ENCODE measurements around the gene NANOS2. TPM values are rescaled to one million over a fixed set of nuclear protein-coding genes. Genes with fewer than 3 reads are reported as not detected.

Gene NANOS2
- not detected for total RNA-seq
- not detected for polyA plus RNA-seq
- long read RNA-seq, donor 1, result 0 reads
- long read RNA-seq, donor 2, result 0 reads
- long read RNA-seq, donor 3, result 0 reads
- long read RNA-seq, donor 4, result 0 reads
- long read RNA-seq, donor 5, result 0 reads
- long read RNA-seq, donor 6, result 0 reads
- long read RNA-seq, donor 7, result 0 reads
- long read RNA-seq, donor 8, result 0 reads
- long read RNA-seq, donor 9, result 0 reads
- long read RNA-seq, donor 10, result 0 reads

DNA sequence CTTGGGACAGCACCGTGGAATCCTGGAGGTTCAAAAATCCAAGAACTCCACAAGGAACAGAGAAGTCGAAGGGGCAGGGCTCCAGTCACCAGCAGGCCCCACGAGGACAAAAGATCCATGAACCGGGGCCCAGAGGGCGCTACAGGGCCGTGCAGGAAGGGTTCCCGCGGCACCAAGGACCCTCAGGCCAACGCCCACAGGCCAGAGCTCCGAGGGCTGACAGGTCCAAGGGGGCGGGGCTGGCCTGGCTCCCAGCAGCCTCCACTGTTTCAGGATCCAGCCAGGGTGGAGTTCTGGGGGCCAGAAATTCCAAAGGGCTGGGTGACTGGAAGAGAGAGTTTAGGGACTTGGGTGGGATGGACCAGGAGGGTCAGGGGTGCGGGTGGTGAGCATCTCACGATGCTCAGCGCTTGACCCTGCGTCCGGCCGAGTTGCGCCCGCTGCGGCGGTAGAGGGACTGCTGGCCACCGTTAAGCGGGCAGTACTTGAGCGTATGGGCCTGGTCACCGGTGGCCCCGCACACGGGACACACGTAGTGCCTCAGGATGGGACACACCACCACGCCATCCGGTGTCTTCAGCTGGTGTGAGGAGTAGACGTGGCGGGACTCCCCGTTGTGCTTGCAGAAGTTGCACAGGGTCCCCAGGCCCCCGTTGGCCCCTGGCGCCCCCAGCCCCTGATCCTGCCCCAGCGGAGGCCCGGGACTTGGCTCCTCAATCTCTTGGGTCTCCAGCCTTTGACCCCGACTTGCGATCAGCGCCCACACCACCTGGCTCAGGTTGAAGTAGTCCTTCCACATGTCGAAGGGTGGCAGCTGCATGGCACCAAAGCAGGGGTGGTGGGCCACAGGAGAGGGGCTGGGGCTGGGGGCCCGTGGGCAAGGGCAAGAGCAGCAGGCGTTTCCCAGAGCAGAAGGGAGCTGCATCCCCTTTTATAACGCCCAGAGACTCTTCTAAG is at the start of gene NANOS2:
Gene NANOS2 (minus strand): TSS at position 905 of the 957 bp plus-strand sequence. CDS start 85 bp downstream, at position 820.
- H3K4me1 ChIP-seq, result no peaks in the 10 kb centered on the region
- peaks cover 0 to 70% (median 5%) of the 10 kb centered on the region in 3 donors for H3K27me3 ChIP-seq
- TF ChIP-seq POLR2AphosphoS5 (IDR thresholded peaks at IDR 0.05), result no peak
- no peak for TF ChIP-seq EP300 (IDR thresholded peaks at IDR 0.05)
- no peak for TF ChIP-seq POLR2A (IDR thresholded peaks at IDR 0.05)
- TF ChIP-seq, protein P1, sequence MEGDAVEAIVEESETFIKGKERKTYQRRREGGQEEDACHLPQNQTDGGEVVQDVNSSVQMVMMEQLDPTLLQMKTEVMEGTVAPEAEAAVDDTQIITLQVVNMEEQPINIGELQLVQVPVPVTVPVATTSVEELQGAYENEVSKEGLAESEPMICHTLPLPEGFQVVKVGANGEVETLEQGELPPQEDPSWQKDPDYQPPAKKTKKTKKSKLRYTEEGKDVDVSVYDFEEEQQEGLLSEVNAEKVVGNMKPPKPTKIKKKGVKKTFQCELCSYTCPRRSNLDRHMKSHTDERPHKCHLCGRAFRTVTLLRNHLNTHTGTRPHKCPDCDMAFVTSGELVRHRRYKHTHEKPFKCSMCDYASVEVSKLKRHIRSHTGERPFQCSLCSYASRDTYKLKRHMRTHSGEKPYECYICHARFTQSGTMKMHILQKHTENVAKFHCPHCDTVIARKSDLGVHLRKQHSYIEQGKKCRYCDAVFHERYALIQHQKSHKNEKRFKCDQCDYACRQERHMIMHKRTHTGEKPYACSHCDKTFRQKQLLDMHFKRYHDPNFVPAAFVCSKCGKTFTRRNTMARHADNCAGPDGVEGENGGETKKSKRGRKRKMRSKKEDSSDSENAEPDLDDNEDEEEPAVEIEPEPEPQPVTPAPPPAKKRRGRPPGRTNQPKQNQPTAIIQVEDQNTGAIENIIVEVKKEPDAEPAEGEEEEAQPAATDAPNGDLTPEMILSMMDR (IDR thresholded peaks at IDR 0.05), result no peak
- no peak within 1 kb of the TSS for H3K4me3 ChIP-seq
- H3K9me3 ChIP-seq, result no peaks in the 10 kb centered on the region
- 47 to 80% (median 59%) methylated on average over 32 to 44 of the region's 44 CpGs for WGBS, 5 donors
- H3K27ac ChIP-seq, result no peak within 1 kb of the TSS
- no peaks in the 10 kb centered on the region for H3K36me3 ChIP-seq
- peak in 1 of 2 donors; percentile 34 for DNase-seq
- intact Hi-C loops (cut with DNase I; ENCODE audit: low total_unique reads), result loop anchor here (10.0 kb wide), 1 partner anchor 91 kb away; no protein-coding TSS in a partner anchor

DNA sequence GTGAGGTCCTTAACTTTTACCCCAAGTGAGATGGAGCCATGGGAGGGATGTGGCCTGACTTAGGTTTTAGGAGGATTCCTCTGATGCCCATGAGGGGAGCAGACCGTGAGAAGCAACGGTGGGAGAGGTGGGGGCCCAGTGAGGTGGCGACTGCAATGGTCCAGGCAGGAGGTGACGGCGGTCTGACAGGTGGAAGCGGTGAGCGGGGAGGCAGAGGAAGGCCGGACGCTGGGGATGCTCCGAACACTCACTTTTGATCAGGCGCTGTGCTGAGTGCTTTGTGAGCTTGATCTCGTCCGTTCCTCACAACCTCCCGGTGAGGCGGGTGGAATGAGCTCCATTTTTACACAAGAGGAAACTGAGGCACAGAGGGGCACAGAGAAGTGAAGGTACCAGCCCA is 47.4 kb upstream of the NANOS2 start:
- Histone ChIP-seq H3K27ac (no peak overlapping the region), H3K9me3 (no peaks in the 10 kb centered on the region), H3K4me3 (no peak overlapping the region), H3K36me3 (no peaks in the 10 kb centered on the region), H3K27me3 (peaks cover 0 to 87% (median 13%) of the 10 kb centered on the region in 3 donors), H3K4me1 (no peaks in the 10 kb centered on the region)
- intact Hi-C loops (cut with DNase I; ENCODE audit: low total_unique reads), result no loop called here
- 79 to 87% (median 80%) methylated on average over 15 of the region's 15 CpGs for WGBS, 5 donors
- TF ChIP-seq, protein P1 (IDR thresholded peaks at IDR 0.05), result no peak
- TF ChIP-seq EP300 (IDR thresholded peaks at IDR 0.05), result no peak
- TF ChIP-seq POLR2A (IDR thresholded peaks at IDR 0.05), result no peak
- TF ChIP-seq POLR2AphosphoS5 (IDR thresholded peaks at IDR 0.05), result no peak
- no peak for DNase-seq

DNA sequence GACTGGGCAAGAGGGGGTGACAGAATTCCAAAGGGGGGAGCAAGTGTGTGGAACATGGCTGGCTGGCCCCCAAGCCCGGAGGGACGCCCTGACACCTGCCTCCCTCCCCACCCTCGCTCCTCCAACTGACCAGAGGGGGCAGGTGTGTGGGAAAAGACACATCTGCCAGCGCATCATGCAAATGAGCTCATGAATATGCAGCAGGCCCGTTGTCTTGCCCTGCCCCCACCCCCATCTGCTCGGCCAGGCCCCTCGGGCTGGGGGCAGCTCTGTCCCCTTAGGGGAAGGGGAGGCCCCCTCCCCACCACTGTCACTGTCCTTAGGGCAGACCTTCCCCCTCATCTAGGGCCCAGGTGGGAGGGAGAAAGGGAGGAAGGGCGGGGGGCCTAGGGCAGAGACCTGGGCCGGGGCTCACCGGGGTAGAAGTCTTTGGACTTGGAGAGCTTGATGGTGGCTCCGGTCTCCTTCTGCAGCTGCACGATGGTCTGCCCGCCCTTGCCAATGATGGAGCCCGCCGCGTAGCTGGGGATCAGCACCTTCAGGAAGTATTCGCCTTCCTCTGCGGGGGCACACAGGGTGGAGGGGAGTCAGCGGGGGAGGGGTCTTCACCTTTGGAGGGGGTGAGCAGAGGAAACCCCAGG is 46.1 kb upstream of the NANOS2 start:
- no peaks in the 10 kb centered on the region for H3K9me3 ChIP-seq
- no peak overlapping the region for H3K4me3 ChIP-seq
- H3K27me3 ChIP-seq, result peaks cover 0 to 87% (median 17%) of the 10 kb centered on the region in 3 donors
- WGBS, 5 donors, result 11 to 19% (median 16%) methylated on average over 12 to 19 of the region's 19 CpGs
- no peaks in the 10 kb centered on the region for H3K4me1 ChIP-seq
- H3K36me3 ChIP-seq, result no peaks in the 10 kb centered on the region
- TF ChIP-seq, protein P1 (IDR thresholded peaks at IDR 0.05), result no peak
- TF ChIP-seq POLR2AphosphoS5 (IDR thresholded peaks at IDR 0.05) (no peak), POLR2A (IDR thresholded peaks at IDR 0.05) (no peak), EP300 (IDR thresholded peaks at IDR 0.05) (no peak)
- intact Hi-C loops (cut with DNase I; ENCODE audit: low total_unique reads), result no loop called here
- peak overlapping the region in 1 of 5 donors; percentile 42 for H3K27ac ChIP-seq
- peak in 1 of 2 donors; percentile 30 for DNase-seq

DNA sequence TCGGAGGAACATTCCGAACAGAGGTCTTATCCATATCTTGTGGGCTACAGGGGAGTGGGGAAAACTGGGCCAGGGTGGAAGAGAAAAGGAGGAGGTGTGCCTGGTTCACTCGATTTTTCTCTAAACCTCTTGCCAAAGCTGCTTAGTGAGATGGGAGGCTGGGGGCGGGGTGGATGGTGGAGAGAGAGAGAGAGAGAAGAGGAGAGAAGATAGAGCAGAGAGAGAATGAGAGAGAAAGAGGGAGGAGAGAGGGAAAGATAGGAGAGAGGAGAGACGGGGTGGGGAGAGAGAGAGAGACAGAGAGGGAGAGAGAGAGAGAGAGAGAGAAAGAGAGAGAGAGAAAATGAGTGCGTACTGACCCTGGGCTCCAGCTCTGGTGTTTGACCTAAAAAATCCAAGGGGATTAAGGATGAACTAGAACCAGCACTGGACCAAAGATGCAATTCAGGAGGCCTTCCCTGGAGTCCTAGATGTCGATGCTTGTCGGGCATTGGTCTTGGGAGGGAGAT is 45.0 kb upstream of the NANOS2 start:
- Histone ChIP-seq H3K4me3 (no peak overlapping the region), H3K36me3 (no peaks in the 10 kb centered on the region), H3K27me3 (peaks cover 0 to 87% (median 17%) of the 10 kb centered on the region in 3 donors), H3K4me1 (no peaks in the 10 kb centered on the region), H3K9me3 (no peaks in the 10 kb centered on the region), H3K27ac (peak overlapping the region in 1 of 5 donors; percentile 9)
- no peak for TF ChIP-seq POLR2A (IDR thresholded peaks at IDR 0.05)
- TF ChIP-seq POLR2AphosphoS5 (IDR thresholded peaks at IDR 0.05), result no peak
- TF ChIP-seq, protein P1 (IDR thresholded peaks at IDR 0.05), result no peak
- no peak for TF ChIP-seq EP300 (IDR thresholded peaks at IDR 0.05)
- no peak for DNase-seq
- intact Hi-C loops (cut with DNase I; ENCODE audit: low total_unique reads), result no loop called here
- WGBS, 5 donors, result 56 to 71% (median 62%) methylated on average over 8 of the region's 8 CpGs

All from stomach (tissue), 19 donors.